Stimulated activated CD4-positive, alpha-beta T cell treated with anti-CD3 and anti-CD28 coated beads, Interleukin-2, amount 100 ng/mL, for 24 hours (primary cell): ENCODE measurements around the gene CD55.
"Not testable (repeated sequence)": the region's sequence is repeated elsewhere in the genome, so short reads cannot be mapped to it uniquely, and the experiment has no call there.

Experiments used
- DNase-seq, 2 donors: peaks; one replicate each; pipeline ENCODE4 v3.0.0-alpha.2; 2020

Gene CD55

DNA sequence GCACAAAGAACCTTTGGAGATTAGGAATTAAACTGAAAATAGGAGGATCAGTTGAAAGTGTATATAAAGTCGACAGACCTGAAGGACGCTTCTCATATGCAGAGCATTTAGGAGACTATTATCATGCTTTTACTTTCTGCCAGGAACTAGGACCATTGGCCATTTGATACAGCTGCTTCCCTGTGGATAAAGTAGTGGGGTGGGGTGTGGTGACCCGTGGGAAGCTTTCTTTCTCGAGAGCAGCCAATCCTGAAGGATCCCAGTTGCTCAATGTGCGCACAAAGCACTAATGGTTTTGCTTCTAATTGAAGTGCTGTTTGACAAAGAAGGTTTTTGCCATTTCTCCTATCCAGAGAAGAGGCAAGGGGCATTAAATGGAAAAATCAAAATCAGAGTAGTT, 14.9 kb upstream of the CD55 start:
- no peak for DNase-seq

GRCh38 chr1:207308451-207309190, 12.9 kb upstream of the CD55 start:
- no peak for DNase-seq

- DNase-seq = no peak
Observed at GRCh38 chr1:207309745-207310273, 11.7 kb upstream of the CD55 start.

DNA sequence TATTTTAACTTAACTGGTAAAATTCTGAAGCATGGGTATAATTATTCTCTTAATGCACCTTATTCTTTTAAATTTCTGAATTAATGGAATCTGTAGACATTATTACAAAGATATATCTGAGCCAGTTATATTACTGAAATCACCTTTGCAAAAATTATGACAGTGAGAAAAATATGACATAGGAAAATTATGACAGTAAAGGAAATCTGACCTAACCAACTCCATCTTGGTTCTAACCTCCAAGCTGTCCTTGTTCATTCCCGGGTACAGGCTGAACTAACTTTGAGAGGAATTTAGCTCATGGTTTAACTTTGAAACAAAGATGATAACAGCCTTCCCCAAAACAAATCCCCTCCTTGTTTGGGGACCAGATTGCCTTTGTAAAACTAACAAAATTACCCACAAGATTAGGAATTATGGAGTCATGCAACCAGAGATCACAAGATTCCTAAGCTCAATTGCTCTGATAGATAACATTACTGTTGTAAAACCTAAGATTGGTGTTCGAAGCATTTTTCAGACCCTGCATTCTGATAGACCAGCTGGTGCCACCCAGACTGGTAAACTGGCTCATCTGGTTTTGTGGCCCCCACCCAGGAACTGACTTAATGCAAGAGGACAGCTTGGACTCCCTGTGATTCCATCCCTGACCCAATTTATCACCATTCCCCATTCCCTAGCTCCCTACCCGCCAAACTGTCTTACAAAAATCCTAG, 9.4 kb upstream of the CD55 start:
- no peak for DNase-seq

GRCh38 chr1:207312604-207312920, 8.9 kb upstream of the CD55 start:
- DNase-seq = no peak

DNA sequence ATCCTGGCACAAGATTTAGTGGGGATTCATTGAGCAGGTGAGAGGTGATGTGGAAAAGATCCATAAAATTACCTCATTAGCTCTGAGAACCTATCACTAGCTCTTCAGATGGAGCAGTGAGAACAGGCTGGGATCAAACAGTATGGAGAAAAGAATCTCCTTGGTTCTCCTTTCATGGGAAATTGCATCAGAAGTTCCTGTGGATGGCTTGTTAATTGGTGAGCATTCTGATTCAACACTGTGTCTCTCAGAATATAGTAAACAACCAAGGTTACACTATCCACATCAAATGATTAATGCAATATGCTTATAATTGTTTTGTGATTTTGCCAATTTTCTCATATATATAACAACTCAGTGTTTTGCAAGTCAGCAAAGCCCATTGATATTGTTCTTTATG, 8.3 kb upstream of the CD55 start:
- no peak for DNase-seq

DNA sequence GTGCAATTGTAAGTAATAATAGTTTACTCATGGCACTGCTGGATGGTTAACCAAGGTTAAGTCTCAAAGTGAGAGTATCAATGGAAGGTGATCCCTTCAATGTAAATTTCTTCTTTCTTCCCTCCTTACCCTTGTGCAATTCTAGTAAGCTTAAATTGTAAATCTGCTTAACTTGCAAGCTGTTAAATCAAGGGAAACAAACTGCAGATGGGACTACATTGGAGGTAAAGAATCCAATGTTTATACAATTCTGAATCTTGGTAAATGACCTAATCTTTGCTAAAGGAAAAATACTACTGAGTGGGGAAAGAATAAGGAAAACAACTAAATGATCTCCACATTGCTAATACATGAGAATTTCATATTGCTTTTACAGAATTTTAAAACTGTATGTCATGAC, 6.7 kb upstream of the CD55 start:
- DNase-seq = no peak

DNA sequence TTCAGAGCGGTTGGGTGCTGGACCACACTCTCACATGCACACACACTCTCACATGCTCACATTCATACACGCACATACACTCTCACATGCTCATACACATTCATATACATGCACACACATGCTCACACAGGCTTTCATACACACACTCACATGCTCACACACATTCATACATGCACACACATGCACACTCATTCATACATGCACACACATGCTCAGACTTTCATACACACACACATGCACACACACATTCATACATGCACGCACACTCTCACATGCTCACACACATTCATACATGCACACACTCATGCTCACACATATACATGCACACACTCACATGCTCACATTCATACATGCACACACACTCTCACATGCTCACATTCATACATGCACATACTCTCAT, 6.0 kb upstream of the CD55 start:
- DNase-seq = no peak

DNA sequence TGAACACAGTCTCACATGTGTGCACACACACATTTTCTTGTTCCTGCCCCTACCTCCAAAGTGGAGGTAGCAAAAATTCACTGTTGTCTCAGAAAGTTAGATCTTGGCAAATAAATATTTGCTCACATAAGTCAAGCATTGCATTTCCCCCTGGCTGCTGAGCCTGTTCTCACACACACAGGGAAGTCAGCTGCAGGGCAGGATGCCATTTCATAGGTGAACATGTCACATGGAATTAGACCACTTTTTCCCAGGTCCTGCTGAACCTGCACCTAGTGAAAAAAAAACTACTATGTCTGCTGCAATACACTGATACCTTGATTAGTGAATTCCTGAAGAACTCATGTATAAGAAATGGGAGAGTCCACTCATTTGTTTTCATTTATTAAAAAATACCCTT, 5.3 kb upstream of the CD55 start:
- DNase-seq = no peak

GRCh38 chr1:207316622-207317391, 4.7 kb upstream of the CD55 start:
- no peak for DNase-seq

DNA sequence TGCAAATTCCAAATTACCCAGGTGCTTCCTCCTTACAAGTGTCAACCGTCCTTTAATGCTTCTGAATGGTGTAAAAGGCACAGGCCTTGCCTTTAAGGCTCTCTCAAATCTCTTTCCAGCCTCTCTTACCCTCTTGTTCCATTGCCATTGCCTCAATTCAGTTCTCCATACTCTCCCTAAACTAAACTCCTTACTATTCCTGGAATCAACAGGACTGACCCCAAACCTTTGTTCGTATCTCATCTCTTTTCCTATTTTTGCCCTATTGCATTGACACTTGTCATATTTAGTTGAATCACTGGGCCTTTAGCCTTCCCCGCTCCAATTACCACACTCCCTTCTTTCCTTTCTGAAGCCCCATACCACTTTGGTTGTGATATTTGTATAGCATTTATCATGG, 3.9 kb upstream of the CD55 start:
- DNase-seq = no peak

- no peak for DNase-seq
Observed at GRCh38 chr1:207318072-207318619, 3.3 kb upstream of the CD55 start.

- DNase-seq = no peak
Observed at GRCh38 chr1:207319199-207319598, 2.3 kb upstream of the CD55 start.

GRCh38 chr1:207320105-207320504, 1.4 kb upstream of the CD55 start:
- not testable (repeated sequence) for DNase-seq

GRCh38 chr1:207321790-207322645, 540 bp downstream of the CD55 start:
- DNase-seq = no peak

DNA sequence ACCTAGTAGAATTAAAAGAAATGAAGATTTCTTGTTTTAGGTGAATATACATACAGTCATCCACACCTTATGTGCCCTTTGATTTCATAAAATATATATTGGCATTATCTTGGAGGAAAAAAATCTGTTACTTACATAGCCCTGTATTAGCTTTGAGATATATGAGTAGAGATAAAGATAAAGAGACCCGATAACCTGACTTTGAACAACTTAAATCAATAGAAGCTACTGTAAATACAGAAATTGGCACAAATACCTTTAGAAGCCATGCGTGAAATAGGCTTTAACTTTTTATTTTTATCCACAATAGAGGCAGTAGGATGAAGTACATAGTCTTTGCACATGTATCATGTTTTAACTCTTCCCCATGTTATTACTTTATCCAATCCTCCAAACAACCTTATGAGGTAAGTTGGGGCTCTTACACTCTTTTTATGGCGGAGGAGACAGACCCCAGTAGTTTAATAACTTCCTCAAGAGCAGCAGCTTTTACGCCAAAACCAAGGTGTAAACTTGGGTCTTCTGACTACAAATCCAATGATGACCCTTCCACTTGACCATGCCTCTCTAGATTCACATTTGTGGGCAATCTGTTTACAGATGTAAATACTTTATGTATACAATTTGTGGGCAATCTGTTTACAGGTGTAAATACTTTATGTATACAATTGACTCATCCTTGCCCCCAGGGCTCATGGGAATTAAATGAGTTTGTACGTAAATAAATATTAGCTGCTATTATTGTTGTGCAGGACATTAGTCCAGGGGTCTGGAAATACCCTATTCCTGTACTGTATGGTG, 2.1 kb downstream of the CD55 start:
- no peak for DNase-seq

GRCh38 chr1:207328004-207328403, 6.5 kb downstream of the CD55 start:
- DNase-seq = no peak

- DNase-seq = no peak
Observed at GRCh38 chr1:207328908-207329440, 7.5 kb downstream of the CD55 start.

GRCh38 chr1:207329469-207329868, 8.0 kb downstream of the CD55 start:
- DNase-seq = no peak

GRCh38 chr1:207330011-207330710, 8.7 kb downstream of the CD55 start:
- DNase-seq = no peak
